Measurements from ENCODE around the gene C4BPB. TPM values are rescaled to one million over a fixed set of nuclear protein-coding genes. Genes with fewer than 3 reads are reported as not detected.

The C4BPB gene
- total RNA-seq, 3 donors from 2014 or later: 4.4 to 20.0 (median 7.2) TPM

GRCh38 chr1:207081088-207081487 lies 7.6 kb upstream of the C4BPB start:
- Histone ChIP-seq H3K36me3 (ENCODE audit: low read depth) (no peaks in the 10 kb centered on the region), H3K4me3 (no peak overlapping the region), H3K9me3 (no peaks in the 10 kb centered on the region), H3K4me1 (ENCODE audit: low read depth) (peaks cover 5% of the 10 kb centered on the region)
- DNase-seq (no peak), ATAC-seq (no peak)
- intact Hi-C loops (cut with DNase I, micrococcal nuclease): loop anchor here in 1 of 2 donors (5.0 kb wide), 1 partner anchor 416 kb away; the partner anchor contains the start of gene CR1
- TF ChIP-seq, protein P1, sequence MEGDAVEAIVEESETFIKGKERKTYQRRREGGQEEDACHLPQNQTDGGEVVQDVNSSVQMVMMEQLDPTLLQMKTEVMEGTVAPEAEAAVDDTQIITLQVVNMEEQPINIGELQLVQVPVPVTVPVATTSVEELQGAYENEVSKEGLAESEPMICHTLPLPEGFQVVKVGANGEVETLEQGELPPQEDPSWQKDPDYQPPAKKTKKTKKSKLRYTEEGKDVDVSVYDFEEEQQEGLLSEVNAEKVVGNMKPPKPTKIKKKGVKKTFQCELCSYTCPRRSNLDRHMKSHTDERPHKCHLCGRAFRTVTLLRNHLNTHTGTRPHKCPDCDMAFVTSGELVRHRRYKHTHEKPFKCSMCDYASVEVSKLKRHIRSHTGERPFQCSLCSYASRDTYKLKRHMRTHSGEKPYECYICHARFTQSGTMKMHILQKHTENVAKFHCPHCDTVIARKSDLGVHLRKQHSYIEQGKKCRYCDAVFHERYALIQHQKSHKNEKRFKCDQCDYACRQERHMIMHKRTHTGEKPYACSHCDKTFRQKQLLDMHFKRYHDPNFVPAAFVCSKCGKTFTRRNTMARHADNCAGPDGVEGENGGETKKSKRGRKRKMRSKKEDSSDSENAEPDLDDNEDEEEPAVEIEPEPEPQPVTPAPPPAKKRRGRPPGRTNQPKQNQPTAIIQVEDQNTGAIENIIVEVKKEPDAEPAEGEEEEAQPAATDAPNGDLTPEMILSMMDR (IDR thresholded peaks at IDR 0.05): no peak

GRCh38 chr1:207081806-207082205 lies 6.9 kb upstream of the C4BPB start:
- ATAC-seq: no peak

GRCh38 chr1:207084232-207084631 lies 4.4 kb upstream of the C4BPB start:
- Histone ChIP-seq H3K4me1 (ENCODE audit: low read depth) (no peaks in the 10 kb centered on the region), H3K36me3 (ENCODE audit: low read depth) (no peaks in the 10 kb centered on the region), H3K9me3 (no peaks in the 10 kb centered on the region), H3K4me3 (no peak overlapping the region)
- DNase-seq (no peak), ATAC-seq (no peak)
- intact Hi-C loops (cut with DNase I, micrococcal nuclease): loop anchor here in 1 of 2 donors (5.0 kb wide), 1 partner anchor 413 kb away; the partner anchor contains the start of gene CR1
- TF ChIP-seq, protein P1 (IDR thresholded peaks at IDR 0.05): no peak

More at GRCh38 chr1:207081806-207082205, 6.9 kb upstream of the C4BPB start:
- H3K9me3 ChIP-seq: no peaks in the 10 kb centered on the region
- no peak overlapping the region for H3K4me3 ChIP-seq
- no peaks in the 10 kb centered on the region for H3K36me3 ChIP-seq (ENCODE audit: low read depth)
- peaks cover 5% of the 10 kb centered on the region for H3K4me1 ChIP-seq (ENCODE audit: low read depth)
- TF ChIP-seq, protein P1 (IDR thresholded peaks at IDR 0.05): no peak
- intact Hi-C loops (cut with DNase I, micrococcal nuclease): loop anchor here in 1 of 2 donors (5.0 kb wide), 1 partner anchor 415 kb away; the partner anchor contains the start of gene CR1
- no peak for DNase-seq

DNA sequence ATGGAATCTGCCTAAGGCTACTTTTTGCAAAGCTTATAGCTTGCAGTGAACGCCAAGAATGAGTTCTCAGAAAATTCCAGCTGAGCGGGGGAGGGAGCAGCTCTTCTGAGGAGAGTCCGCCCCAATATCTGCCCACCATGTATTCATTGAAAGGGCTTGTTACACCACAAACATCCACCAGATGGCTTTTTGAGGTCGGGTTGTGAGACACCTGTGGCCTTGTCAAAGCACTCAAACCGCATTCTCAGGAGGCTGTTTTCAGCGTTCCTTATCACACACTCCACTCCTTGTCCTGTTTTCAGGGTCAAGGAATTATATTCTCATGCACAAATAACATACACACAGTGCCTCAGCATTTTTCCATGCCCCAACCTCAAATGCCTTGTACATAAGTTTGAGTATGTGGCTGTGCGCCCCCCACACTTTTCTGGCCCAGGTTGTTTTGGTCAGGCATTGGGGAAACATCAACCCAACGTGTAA lies 3.9 kb upstream of the C4BPB start:
- DNase-seq: peak in 1 of 3 donors; percentile 82
- TF ChIP-seq, protein P1 (IDR thresholded peaks at IDR 0.05): no peak
- Histone ChIP-seq H3K9me3 (no peaks in the 10 kb centered on the region), H3K36me3 (ENCODE audit: low read depth) (no peaks in the 10 kb centered on the region), H3K4me3 (no peak overlapping the region), H3K4me1 (ENCODE audit: low read depth) (peaks cover 2% of the 10 kb centered on the region)
- intact Hi-C loops (cut with DNase I, micrococcal nuclease): loop anchor here in 1 of 2 donors (5.0 kb wide), 2 partner anchors 318 to 413 kb away; partner anchors contain the start of gene CR1
- peak; percentile 48 for ATAC-seq

DNA sequence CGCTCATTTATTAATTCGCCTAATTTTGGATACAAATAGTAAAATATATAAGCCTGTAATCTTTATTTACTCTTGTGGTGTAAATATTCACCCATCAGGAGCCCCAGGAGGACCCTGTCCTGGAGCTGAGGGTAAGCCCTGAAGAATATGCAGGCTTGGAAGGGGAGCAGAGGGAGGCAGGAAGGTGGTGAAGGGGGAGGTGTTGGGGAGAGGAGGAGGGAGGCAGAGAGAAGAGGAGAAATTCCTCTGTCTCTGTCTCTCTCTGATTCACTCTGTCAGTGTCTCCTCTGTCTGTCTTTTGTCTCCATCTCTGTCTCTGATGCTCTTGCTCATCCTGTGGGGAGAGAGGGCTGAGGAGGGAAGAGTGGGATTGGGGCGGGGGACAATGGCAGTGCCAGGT lies 2.8 kb upstream of the C4BPB start:
- intact Hi-C loops (cut with DNase I, micrococcal nuclease): loop anchor here in 1 of 2 donors (5.0 kb wide), 1 partner anchor 316 kb away; no protein-coding TSS in a partner anchor
- H3K4me3 ChIP-seq: no peak overlapping the region
- no peaks in the 10 kb centered on the region for H3K36me3 ChIP-seq (ENCODE audit: low read depth)
- no peaks in the 10 kb centered on the region for H3K9me3 ChIP-seq
- TF ChIP-seq, protein P1 (IDR thresholded peaks at IDR 0.05): no peak
- no peak for ATAC-seq
- peaks cover 6% of the 10 kb centered on the region for H3K4me1 ChIP-seq (ENCODE audit: low read depth)
- DNase-seq: no peak

All from mucosa of descending colon (tissue), 3 donors.